ENCODE measurements around the gene CCDC57. TPM values are rescaled to one million over a fixed set of nuclear protein-coding genes. Genes with fewer than 3 reads are reported as not detected.

CCDC57 gene
- total and polyA plus RNA-seq, 2 of the 8 experiments (the other 6 are each of a cell fraction or from before 2014, with no cell fraction given) = 8.4 to 12.9 TPM

- TF ChIP-seq USF2 (IDR thresholded peaks at IDR 0.05; ENCODE audit: low read length) = peak; percentile 25; the same call in 1 of the 2 replicates
- TF ChIP-seq JUND (IDR thresholded peaks at IDR 0.05; ENCODE audit: low read length) = no peak
- no peak for TF ChIP-seq EZH2 (IDR thresholded peaks at IDR 0.05; ENCODE audit: low read depth, low read length, severe bottlenecking)
- peak; percentile 74; the same call in 1 of the 2 replicates for TF ChIP-seq E2F6 (IDR thresholded peaks at IDR 0.05)
- TF ChIP-seq CREB1 (IDR thresholded peaks at IDR 0.05) = peak; percentile 63
- no peak for TF ChIP-seq RNF2 (IDR thresholded peaks at IDR 0.05; ENCODE audit: borderline replicate concordance, low read depth, low read length, missing control alignments, poor library complexity, severe bottlenecking)
- TF ChIP-seq SAP30 (IDR thresholded peaks at IDR 0.05; ENCODE audit: insufficient read depth, insufficient replicate concordance, low read length) = no peak
- TF ChIP-seq SP1 (IDR thresholded peaks at IDR 0.05; ENCODE audit: low read depth, low read length) = peak; percentile 34; the same call in 1 of the 2 replicates
- TF ChIP-seq TEAD4 (IDR thresholded peaks at IDR 0.05; ENCODE audit: low read depth, low read length) = no peak
- TF ChIP-seq SIRT6 (IDR thresholded peaks at IDR 0.05; ENCODE audit: low read length) = no peak
- no peak for TF ChIP-seq ATF3 (IDR thresholded peaks at IDR 0.05; ENCODE audit: insufficient read depth, low read depth, low read length)
- no peak for TF ChIP-seq ATF2 (IDR thresholded peaks at IDR 0.05; ENCODE audit: low read length)
- TF ChIP-seq KDM1A (IDR thresholded peaks at IDR 0.05; ENCODE audit: borderline replicate concordance, low read length) = no peak
- TF ChIP-seq ASH2L (IDR thresholded peaks at IDR 0.05; ENCODE audit: low read length) = no peak
- TF ChIP-seq PHF8 (conservative IDR thresholded peaks at IDR 0.05; ENCODE audit: low read depth, low read length) = peak; percentile 79
- peak; percentile 8 for TF ChIP-seq KDM4A (IDR thresholded peaks at IDR 0.05; ENCODE audit: low read depth, low read length, severe bottlenecking)
- peak in 1 of 2 experiments; percentile 20; a peak in 2 of 4 replicates for TF ChIP-seq RAD21 (IDR thresholded peaks at IDR 0.05 in 1 of 2, conservative IDR thresholded peaks at IDR 0.05 in 1 of 2; ENCODE audit: low read depth in 2 of 2, low read length in 2 of 2)
- no peak for TF ChIP-seq ZNF274 (IDR thresholded peaks at IDR 0.05; ENCODE audit: borderline replicate concordance, extremely low read depth, low read length)
- peak; percentile 87 for TF ChIP-seq BACH1 (IDR thresholded peaks at IDR 0.05; ENCODE audit: low read length)
These were observed 114.3 kb downstream of the CCDC57 start, which contains the start of gene FASN (continued) for GRCh38 chr17:82098169-82098938.
